GM21360 (cell line): ENCODE results near the gene ASAP2.

Experiments used
- ATAC-seq: cut with Tn5 transposase; IDR thresholded peaks from one replicate; pipeline ENCODE4 v1.9.1; 2021; ENCODE audit warnings: mild to moderate bottlenecking, moderate library complexity; ENCODE audit not compliant: unreplicated experiment

The ASAP2 gene

GRCh38 chr2:9418746-9419145 is 212.1 kb downstream of the ASAP2 start:
- no peak for ATAC-seq

- no peak for ATAC-seq
Measured at GRCh38 chr2:9419541-9419940, 212.9 kb downstream of the ASAP2 start.

- no peak for ATAC-seq
Measured at GRCh38 chr2:9420495-9420894, 213.9 kb downstream of the ASAP2 start.

- ATAC-seq: peak; percentile 12
Measured at GRCh38 chr2:9422321-9423099, 215.9 kb downstream of the ASAP2 start.

- peak; percentile 80 for ATAC-seq
Measured at GRCh38 chr2:9423100-9423921, 216.7 kb downstream of the ASAP2 start, which contains the start of the genes CPSF3 and ITGB1BP1. Gene CPSF3, plus strand, starts transcription at chr2:9423654. Its CDS starts 120 bp downstream, at chr2:9423774. Gene ITGB1BP1, minus strand, starts transcription at chr2:9423528. Its CDS starts 4,831 bp downstream, at chr2:9418697.

GRCh38 chr2:9423922-9424272 is 217.3 kb downstream of the ASAP2 start:
- peak; percentile 1 for ATAC-seq

GRCh38 chr2:9424447-9425164 is 218.0 kb downstream of the ASAP2 start:
- ATAC-seq: no peak

- no peak for ATAC-seq
Measured at GRCh38 chr2:9428965-9429577, 222.5 kb downstream of the ASAP2 start.

- no peak for ATAC-seq
Measured at GRCh38 chr2:9430316-9431293, 224.0 kb downstream of the ASAP2 start.

- no peak for ATAC-seq
Measured at GRCh38 chr2:9434489-9434888, 227.9 kb downstream of the ASAP2 start.

GRCh38 chr2:9439536-9439935 is 232.9 kb downstream of the ASAP2 start:
- ATAC-seq: no peak

GRCh38 chr2:9440058-9440727 is 233.6 kb downstream of the ASAP2 start:
- ATAC-seq: no peak

- no peak for ATAC-seq
Measured at GRCh38 chr2:9441556-9441955, 234.9 kb downstream of the ASAP2 start.

- no peak for ATAC-seq
Measured at GRCh38 chr2:9443526-9443925, 236.9 kb downstream of the ASAP2 start.

- ATAC-seq: no peak
Measured at GRCh38 chr2:9445089-9445488, 238.5 kb downstream of the ASAP2 start.

GRCh38 chr2:9451231-9451630 is 244.6 kb downstream of the ASAP2 start:
- ATAC-seq: no peak
